ENCODE results near the gene MRFAP1L1.

DNA sequence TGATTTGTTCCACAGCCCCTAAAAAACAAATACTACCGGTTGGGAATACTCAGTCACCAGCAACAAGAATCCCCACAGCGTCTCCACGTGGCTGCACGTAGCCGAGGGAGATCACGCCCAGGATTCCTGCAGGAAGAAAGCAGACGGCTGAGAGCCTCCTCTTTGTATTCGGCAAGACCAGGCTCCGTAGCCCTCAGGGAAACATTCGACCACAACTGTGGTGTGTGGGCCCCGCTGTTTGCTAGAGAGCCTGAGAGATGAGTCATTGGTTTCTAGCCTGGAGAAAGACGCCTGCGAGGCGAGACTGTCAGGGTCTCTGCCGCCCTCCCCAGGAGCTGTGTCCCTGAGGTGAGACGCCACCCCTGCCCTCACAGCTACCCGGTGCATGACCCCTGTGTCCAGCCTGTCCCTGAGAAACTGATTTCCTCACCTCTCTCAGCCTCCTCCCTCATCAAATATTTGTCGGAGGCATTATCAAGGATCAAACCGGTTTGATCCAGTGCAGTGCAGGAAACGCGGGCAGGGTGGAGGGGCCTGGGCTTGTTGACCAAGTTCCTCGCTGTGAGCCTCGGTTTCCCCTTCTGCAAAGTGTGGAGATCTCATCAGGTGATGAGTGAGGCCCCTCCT, 20.7 kb downstream of the MRFAP1L1 start:
- TF ChIP-seq, protein P1, sequence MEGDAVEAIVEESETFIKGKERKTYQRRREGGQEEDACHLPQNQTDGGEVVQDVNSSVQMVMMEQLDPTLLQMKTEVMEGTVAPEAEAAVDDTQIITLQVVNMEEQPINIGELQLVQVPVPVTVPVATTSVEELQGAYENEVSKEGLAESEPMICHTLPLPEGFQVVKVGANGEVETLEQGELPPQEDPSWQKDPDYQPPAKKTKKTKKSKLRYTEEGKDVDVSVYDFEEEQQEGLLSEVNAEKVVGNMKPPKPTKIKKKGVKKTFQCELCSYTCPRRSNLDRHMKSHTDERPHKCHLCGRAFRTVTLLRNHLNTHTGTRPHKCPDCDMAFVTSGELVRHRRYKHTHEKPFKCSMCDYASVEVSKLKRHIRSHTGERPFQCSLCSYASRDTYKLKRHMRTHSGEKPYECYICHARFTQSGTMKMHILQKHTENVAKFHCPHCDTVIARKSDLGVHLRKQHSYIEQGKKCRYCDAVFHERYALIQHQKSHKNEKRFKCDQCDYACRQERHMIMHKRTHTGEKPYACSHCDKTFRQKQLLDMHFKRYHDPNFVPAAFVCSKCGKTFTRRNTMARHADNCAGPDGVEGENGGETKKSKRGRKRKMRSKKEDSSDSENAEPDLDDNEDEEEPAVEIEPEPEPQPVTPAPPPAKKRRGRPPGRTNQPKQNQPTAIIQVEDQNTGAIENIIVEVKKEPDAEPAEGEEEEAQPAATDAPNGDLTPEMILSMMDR (IDR thresholded peaks at IDR 0.05), result no peak
- TF ChIP-seq POLR2AphosphoS5 (IDR thresholded peaks at IDR 0.05) (no peak), POLR2A (IDR thresholded peaks at IDR 0.05) (no peak), EP300 (IDR thresholded peaks at IDR 0.05) (no peak)

Measured in sigmoid colon (tissue), 4 donors.